ENCODE data around the gene PRKCA. TPM values are rescaled to one million over a fixed set of nuclear protein-coding genes. Genes with fewer than 3 reads are reported as not detected.

PRKCA gene
- total RNA-seq, 1 experiment from 2014 or later: 22.6 TPM

GRCh38 chr17:66540131-66540781 lies 237.8 kb downstream of the PRKCA start:
- H3K4me1 ChIP-seq (ENCODE audit: insufficient read depth, low read length): peaks cover 50% of the 10 kb centered on the region
- DNase-seq (peak; percentile 85), ATAC-seq (peak; percentile 70)
- no peak overlapping the region for H3K4me3 ChIP-seq (ENCODE audit: low read length)
- peak overlapping the region; percentile 89 for H3K27ac ChIP-seq (ENCODE audit: low read length)
- CTCF ChIA-PET: no interaction called here
- TF ChIP-seq EZH2 (IDR thresholded peaks at IDR 0.05; ENCODE audit: low read length, unreplicated experiment): no peak
- no peak for TF ChIP-seq EZH2phosphoT487 (IDR thresholded peaks at IDR 0.05; ENCODE audit: borderline replicate concordance, low read length)
- no peak for TF ChIP-seq CTCF (conservative IDR thresholded peaks at IDR 0.05; ENCODE audit: low read depth, low read length)
- H3K79me2 ChIP-seq (ENCODE audit: low read length): peaks cover 25% of the 10 kb centered on the region
- BruUV-seq (replicated peaks): no TSS peak
- H3K9ac ChIP-seq (ENCODE audit: low read length): peak overlapping the region; percentile 38
- no peaks in the 10 kb centered on the region for H3K9me2 ChIP-seq (replicated peaks; ENCODE audit: low read length)
- H3F3A ChIP-seq (ENCODE audit: low read length, unreplicated experiment): peaks cover 9% of the 10 kb centered on the region
- no peaks in the 10 kb centered on the region for H4K20me1 ChIP-seq (ENCODE audit: low read length)
- no peaks in the 10 kb centered on the region for H3K9me3 ChIP-seq (ENCODE audit: low read length)
- H3K4me2 ChIP-seq (ENCODE audit: low read length): peak overlapping the region; percentile 60
- H2AFZ ChIP-seq (ENCODE audit: low read length): no peak overlapping the region
- H3K27me3 ChIP-seq (ENCODE audit: low read length): no peaks in the 10 kb centered on the region
- intact Hi-C loops (cut with micrococcal nuclease): loop anchor here (10.0 kb wide), 1 partner anchor 235 kb away; the partner anchor contains the start of gene PRKCA
- H3K36me3 ChIP-seq (ENCODE audit: low read depth, low read length): no peaks in the 10 kb centered on the region
- POLR2A ChIA-PET (ENCODE audit: unreplicated experiment): no interaction called here

GRCh38 chr17:66541461-66542128 lies 239.2 kb downstream of the PRKCA start:
- H3K9ac ChIP-seq (ENCODE audit: low read length): peak overlapping the region; percentile 53
- BruUV-seq (replicated peaks): no TSS peak

More at GRCh38 chr17:66541461-66542128, 239.2 kb downstream of the PRKCA start:
- H3K9me2 ChIP-seq (replicated peaks; ENCODE audit: low read length): no peaks in the 10 kb centered on the region
- peak; percentile 86 for DNase-seq
- H3K4me3 ChIP-seq (ENCODE audit: low read length): no peak overlapping the region
- peaks cover 11% of the 10 kb centered on the region for H3F3A ChIP-seq (ENCODE audit: low read length, unreplicated experiment)
- H3K79me2 ChIP-seq (ENCODE audit: low read length): peaks cover 37% of the 10 kb centered on the region
- peaks cover 3% of the 10 kb centered on the region; the same call in 1 of the 2 replicates for H3K36me3 ChIP-seq (ENCODE audit: low read depth, low read length)
- ChIA-PET CTCF (interaction anchor here (1.1 kb wide), 1 partner anchor 18 kb away, joined by 6 read pairs; no protein-coding TSS in a partner anchor), POLR2A (ENCODE audit: unreplicated experiment) (interaction anchor here (0.5 to 0.6 kb wide), 2 partner anchors 187 to 1362 kb away, joined by 3 to 6 read pairs; no protein-coding TSS in a partner anchor)
- H3K27me3 ChIP-seq (ENCODE audit: low read length): no peaks in the 10 kb centered on the region
- H4K20me1 ChIP-seq (ENCODE audit: low read length): no peaks in the 10 kb centered on the region
- peak; percentile 62 for ATAC-seq
- H2AFZ ChIP-seq (ENCODE audit: low read length): peak overlapping the region; percentile 14
- intact Hi-C loops (cut with micrococcal nuclease): loop anchor here (1.0 to 10.0 kb wide), 3 partner anchors 18 to 237 kb away; partner anchors contain the start of gene PRKCA
- no peaks in the 10 kb centered on the region for H3K9me3 ChIP-seq (ENCODE audit: low read length)
- no peak for TF ChIP-seq CTCF (conservative IDR thresholded peaks at IDR 0.05; ENCODE audit: low read depth, low read length)
- TF ChIP-seq EZH2 (IDR thresholded peaks at IDR 0.05; ENCODE audit: low read length, unreplicated experiment): no peak
- no peak for TF ChIP-seq EZH2phosphoT487 (IDR thresholded peaks at IDR 0.05; ENCODE audit: borderline replicate concordance, low read length)
- peak overlapping the region; percentile 61 for H3K4me2 ChIP-seq (ENCODE audit: low read length)
- peaks cover 53% of the 10 kb centered on the region for H3K4me1 ChIP-seq (ENCODE audit: insufficient read depth, low read length)
- peak overlapping the region; percentile 89 for H3K27ac ChIP-seq (ENCODE audit: low read length)
